ENCODE data around the gene ACSBG1.

DNA sequence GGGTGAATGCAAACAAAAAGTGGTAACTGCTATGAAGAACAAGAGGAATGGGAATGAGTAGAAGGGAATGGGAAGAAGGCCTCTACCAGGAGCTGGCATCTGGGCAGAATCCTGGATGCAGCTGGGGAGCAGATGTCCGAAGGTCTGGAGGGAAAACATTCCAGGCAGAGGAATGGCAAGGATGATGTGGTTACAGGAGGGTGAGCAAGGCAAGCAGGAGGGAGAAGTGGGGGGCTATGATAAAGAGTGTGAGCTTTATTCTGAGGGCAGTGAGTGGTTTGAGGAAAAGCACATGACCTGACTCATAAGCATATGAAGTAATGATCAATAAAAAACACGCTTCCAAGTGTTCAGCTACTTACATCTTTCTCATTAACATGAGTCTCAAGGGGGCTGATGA is 48.0 kb upstream of the ACSBG1 start:
- TF ChIP-seq POLR2AphosphoS5 (IDR thresholded peaks at IDR 0.05; ENCODE audit: low read depth) (no peak), CTCF (IDR thresholded peaks at IDR 0.05; ENCODE audit: insufficient read depth, low read length) (no peak), GABPA (IDR thresholded peaks at IDR 0.05; ENCODE audit: low read depth) (no peak), SPI1 (IDR thresholded peaks at IDR 0.05; ENCODE audit: borderline replicate concordance, low read depth) (no peak), REST (IDR thresholded peaks at IDR 0.05; ENCODE audit: insufficient replicate concordance, low read depth) (no peak)

Data from HL-60 (cell line).